K562 (cell line): ENCODE results near the gene POMP. TPM values are rescaled to one million over a fixed set of nuclear protein-coding genes. Genes with fewer than 3 reads are reported as not detected.

ENCODE experiments used
- CTCF ChIP-seq, 3 experiments: IDR thresholded peaks in 2 of 3; conservative IDR thresholded peaks in 1 of 3; 2 replicates each; pipeline ENCODE4 v1.5.1; 2011 to 2012; ENCODE audit warnings: low read length in 3 of 3, mild to moderate bottlenecking in 3 of 3, control low read depth in 2 of 3, improper control_type of control experiment in 1 of 3, inconsistent platforms in 1 of 3, low read depth in 1 of 3, mixed read lengths in 1 of 3, moderate library complexity in 1 of 3; ENCODE audit not compliant: insufficient read depth in 2 of 3
- DACH1 ChIP-seq: fragments of 450-650 bp; IDR thresholded peaks from 2 replicates; pipeline ENCODE4 v1.6.1; 2018; ENCODE audit not compliant: partially characterized antibody
- ELF2 ChIP-seq: fragments of 250-450 bp; sonication (Bioruptor Pico); IDR thresholded peaks from 2 replicates; pipeline ENCODE4 v1.5.0; 2021; ENCODE audit warnings: mild to moderate bottlenecking
- NRF1 ChIP-seq, 2 experiments: fragments of 450-650 bp; IDR thresholded peaks in 1 of 2; conservative IDR thresholded peaks in 1 of 2; 2 replicates each; pipeline ENCODE4 v1.6.1; 2014; ENCODE audit warnings: mild to moderate bottlenecking in 2 of 2
- RAD21 ChIP-seq, 2 experiments: fragments of 250-450 bp in 1 of 2; fragments of 450-650 bp in 1 of 2; sonication (Bioruptor Pico) in 1 of 2; formaldehyde crosslinking in 1 of 2; IDR thresholded peaks in 1 of 2; conservative IDR thresholded peaks in 1 of 2; 2 replicates each; pipeline versions ENCODE4 v1.4.0 to v1.8.0; 2020 to 2022; ENCODE audit warnings: mild to moderate bottlenecking in 2 of 2, moderate library complexity in 1 of 2
- SRF ChIP-seq, 2 experiments: fragments of 250-450, 450-650 bp in 1 of 2; sonication (Bioruptor Pico) in 1 of 2; sonication (generic) in 1 of 2; formaldehyde crosslinking; IDR thresholded peaks; 2 replicates each; pipeline versions ENCODE4 v1.5.0 to v1.5.1; 2020 to 2022; ENCODE audit warnings: mild to moderate bottlenecking in 1 of 2, missing genetic modification reagents in 1 of 2
- TARDBP ChIP-seq: fragments of 450-650 bp; IDR thresholded peaks from 2 replicates; pipeline ENCODE4 v1.6.1; 2016
- TSC22D4 ChIP-seq: fragments of 450-650 bp; IDR thresholded peaks from 2 replicates; pipeline ENCODE4 v1.6.1; 2016; ENCODE audit warnings: missing genetic modification characterization, missing biosample characterization, control low read depth
- ZFX ChIP-seq: sonication (generic); formaldehyde crosslinking; IDR thresholded peaks from 2 replicates; pipeline ENCODE4 v1.8.0; 2022; ENCODE audit warnings: mild to moderate bottlenecking, missing genetic modification reagents, moderate library complexity
- ZNF79 ChIP-seq: fragments of 250-450 bp; sonication (Bioruptor Pico); IDR thresholded peaks from 2 replicates; pipeline ENCODE4 v1.4.0; 2020; ENCODE audit warnings: low read depth, mild to moderate bottlenecking, moderate library complexity
- polyA plus RNA-seq, 8 experiments: library from polyadenylated mRNA; depleted of rRNA in 4 of 8; stranded (reverse) in 5 of 8; unstranded in 3 of 8; fragments of >200 nt; fragmentation: Nextera tagmentation in 2 of 8; fragmentation: Illumina TruSeq in 1 of 8; extraction: Ambion mirVana in 2 of 8; extraction: Trizol in 1 of 8; gene quantifications; 2 replicates each; pipeline versions ENCODE4 v1.2.1 to v1.2.3, GENCODE V29; 2011 to 2014; ENCODE audit warnings: inconsistent platforms in 1 of 8, missing spikeins in 1 of 8
- total RNA-seq, 7 experiments: library from RNA; depleted of rRNA in 6 of 7; stranded (reverse); fragments of >200 nt in 6 of 7; fragmentation: Illumina TruSeq in 2 of 7; extraction: Trizol in 2 of 7; gene quantifications; 2 replicates each; pipeline versions ENCODE4 v1.2.1 to v1.2.3, GENCODE V29; 2011 to 2021; ENCODE audit warnings: low replicate concordance in 1 of 7
- TF ChIP-seq, protein P1 (sequence below): fragments of 450-650 bp; IDR thresholded peaks from 2 replicates; pipeline ENCODE4 v1.6.1; 2016; ENCODE audit warnings: mild to moderate bottlenecking, moderate library complexity
- TF ChIP-seq, protein P2 (sequence below): sonication (generic); formaldehyde crosslinking; IDR thresholded peaks from 2 replicates; pipeline ENCODE4 v1.8.0; 2022; ENCODE audit warnings: mild to moderate bottlenecking, missing genetic modification reagents

POMP gene
- total and polyA plus RNA-seq, 9 of the 15 experiments (the other 6 are each of a cell fraction or from before 2014, with no cell fraction given) = 69.2 to 647 (median 118) TPM

DNA sequence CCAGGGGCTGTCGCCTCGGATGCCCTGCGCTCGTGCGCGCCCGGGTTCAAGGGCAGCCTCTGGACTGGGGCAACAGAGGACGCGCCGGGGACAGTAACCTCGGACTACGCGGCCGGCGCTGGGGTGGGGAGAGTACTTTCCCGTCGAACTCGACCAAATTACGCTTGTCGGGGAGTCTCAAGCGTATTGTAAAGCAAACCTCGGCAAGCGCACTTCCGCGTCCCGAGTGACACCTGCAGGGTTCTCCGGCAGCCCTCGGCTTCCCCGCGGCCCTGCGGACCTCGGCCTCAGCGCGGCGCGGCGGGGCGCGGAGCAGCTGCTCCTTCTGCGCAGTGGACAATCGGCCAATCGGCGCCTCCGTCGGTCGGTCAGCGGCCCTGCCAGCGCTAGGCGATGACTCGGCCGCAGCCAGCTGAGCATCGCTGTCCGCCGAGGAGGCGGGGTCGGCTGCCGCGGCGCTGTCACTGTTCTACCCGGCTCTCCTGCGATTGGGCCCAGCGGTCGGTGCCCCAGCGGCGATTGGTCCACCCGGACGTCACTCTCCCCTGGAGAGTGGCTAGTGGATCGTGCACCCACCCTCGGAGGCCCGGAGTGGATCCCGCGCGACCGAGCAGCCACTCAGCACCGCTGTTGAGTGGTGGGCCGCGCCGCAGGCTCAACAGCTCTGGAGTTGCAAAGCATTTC is 59.8 kb downstream of the POMP start, which contains the start of gene SLC46A3 (continued):
- TF ChIP-seq, protein P1, sequence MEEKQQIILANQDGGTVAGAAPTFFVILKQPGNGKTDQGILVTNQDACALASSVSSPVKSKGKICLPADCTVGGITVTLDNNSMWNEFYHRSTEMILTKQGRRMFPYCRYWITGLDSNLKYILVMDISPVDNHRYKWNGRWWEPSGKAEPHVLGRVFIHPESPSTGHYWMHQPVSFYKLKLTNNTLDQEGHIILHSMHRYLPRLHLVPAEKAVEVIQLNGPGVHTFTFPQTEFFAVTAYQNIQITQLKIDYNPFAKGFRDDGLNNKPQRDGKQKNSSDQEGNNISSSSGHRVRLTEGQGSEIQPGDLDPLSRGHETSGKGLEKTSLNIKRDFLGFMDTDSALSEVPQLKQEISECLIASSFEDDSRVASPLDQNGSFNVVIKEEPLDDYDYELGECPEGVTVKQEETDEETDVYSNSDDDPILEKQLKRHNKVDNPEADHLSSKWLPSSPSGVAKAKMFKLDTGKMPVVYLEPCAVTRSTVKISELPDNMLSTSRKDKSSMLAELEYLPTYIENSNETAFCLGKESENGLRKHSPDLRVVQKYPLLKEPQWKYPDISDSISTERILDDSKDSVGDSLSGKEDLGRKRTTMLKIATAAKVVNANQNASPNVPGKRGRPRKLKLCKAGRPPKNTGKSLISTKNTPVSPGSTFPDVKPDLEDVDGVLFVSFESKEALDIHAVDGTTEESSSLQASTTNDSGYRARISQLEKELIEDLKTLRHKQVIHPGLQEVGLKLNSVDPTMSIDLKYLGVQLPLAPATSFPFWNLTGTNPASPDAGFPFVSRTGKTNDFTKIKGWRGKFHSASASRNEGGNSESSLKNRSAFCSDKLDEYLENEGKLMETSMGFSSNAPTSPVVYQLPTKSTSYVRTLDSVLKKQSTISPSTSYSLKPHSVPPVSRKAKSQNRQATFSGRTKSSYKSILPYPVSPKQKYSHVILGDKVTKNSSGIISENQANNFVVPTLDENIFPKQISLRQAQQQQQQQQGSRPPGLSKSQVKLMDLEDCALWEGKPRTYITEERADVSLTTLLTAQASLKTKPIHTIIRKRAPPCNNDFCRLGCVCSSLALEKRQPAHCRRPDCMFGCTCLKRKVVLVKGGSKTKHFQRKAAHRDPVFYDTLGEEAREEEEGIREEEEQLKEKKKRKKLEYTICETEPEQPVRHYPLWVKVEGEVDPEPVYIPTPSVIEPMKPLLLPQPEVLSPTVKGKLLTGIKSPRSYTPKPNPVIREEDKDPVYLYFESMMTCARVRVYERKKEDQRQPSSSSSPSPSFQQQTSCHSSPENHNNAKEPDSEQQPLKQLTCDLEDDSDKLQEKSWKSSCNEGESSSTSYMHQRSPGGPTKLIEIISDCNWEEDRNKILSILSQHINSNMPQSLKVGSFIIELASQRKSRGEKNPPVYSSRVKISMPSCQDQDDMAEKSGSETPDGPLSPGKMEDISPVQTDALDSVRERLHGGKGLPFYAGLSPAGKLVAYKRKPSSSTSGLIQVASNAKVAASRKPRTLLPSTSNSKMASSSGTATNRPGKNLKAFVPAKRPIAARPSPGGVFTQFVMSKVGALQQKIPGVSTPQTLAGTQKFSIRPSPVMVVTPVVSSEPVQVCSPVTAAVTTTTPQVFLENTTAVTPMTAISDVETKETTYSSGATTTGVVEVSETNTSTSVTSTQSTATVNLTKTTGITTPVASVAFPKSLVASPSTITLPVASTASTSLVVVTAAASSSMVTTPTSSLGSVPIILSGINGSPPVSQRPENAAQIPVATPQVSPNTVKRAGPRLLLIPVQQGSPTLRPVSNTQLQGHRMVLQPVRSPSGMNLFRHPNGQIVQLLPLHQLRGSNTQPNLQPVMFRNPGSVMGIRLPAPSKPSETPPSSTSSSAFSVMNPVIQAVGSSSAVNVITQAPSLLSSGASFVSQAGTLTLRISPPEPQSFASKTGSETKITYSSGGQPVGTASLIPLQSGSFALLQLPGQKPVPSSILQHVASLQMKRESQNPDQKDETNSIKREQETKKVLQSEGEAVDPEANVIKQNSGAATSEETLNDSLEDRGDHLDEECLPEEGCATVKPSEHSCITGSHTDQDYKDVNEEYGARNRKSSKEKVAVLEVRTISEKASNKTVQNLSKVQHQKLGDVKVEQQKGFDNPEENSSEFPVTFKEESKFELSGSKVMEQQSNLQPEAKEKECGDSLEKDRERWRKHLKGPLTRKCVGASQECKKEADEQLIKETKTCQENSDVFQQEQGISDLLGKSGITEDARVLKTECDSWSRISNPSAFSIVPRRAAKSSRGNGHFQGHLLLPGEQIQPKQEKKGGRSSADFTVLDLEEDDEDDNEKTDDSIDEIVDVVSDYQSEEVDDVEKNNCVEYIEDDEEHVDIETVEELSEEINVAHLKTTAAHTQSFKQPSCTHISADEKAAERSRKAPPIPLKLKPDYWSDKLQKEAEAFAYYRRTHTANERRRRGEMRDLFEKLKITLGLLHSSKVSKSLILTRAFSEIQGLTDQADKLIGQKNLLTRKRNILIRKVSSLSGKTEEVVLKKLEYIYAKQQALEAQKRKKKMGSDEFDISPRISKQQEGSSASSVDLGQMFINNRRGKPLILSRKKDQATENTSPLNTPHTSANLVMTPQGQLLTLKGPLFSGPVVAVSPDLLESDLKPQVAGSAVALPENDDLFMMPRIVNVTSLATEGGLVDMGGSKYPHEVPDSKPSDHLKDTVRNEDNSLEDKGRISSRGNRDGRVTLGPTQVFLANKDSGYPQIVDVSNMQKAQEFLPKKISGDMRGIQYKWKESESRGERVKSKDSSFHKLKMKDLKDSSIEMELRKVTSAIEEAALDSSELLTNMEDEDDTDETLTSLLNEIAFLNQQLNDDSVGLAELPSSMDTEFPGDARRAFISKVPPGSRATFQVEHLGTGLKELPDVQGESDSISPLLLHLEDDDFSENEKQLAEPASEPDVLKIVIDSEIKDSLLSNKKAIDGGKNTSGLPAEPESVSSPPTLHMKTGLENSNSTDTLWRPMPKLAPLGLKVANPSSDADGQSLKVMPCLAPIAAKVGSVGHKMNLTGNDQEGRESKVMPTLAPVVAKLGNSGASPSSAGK = peak; percentile 79
- TF ChIP-seq TSC22D4 (tag) = no peak
- TF ChIP-seq RAD21 (CRISPR knock-in tag; conservative IDR thresholded peaks at IDR 0.05 in 1 of 2, IDR thresholded peaks at IDR 0.05 in 1 of 2) = peak in 1 of 2 experiments; percentile 28; a peak in 1 of 4 replicates
- no peak for TF ChIP-seq ELF2 (CRISPR knock-in tag)
- TF ChIP-seq TARDBP = no peak
- TF ChIP-seq, protein P2, sequence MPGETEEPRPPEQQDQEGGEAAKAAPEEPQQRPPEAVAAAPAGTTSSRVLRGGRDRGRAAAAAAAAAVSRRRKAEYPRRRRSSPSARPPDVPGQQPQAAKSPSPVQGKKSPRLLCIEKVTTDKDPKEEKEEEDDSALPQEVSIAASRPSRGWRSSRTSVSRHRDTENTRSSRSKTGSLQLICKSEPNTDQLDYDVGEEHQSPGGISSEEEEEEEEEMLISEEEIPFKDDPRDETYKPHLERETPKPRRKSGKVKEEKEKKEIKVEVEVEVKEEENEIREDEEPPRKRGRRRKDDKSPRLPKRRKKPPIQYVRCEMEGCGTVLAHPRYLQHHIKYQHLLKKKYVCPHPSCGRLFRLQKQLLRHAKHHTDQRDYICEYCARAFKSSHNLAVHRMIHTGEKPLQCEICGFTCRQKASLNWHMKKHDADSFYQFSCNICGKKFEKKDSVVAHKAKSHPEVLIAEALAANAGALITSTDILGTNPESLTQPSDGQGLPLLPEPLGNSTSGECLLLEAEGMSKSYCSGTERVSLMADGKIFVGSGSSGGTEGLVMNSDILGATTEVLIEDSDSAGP (CRISPR knock-in tag) = no peak
- peak in 2 of 3 experiments; percentile 4 to 58; a peak in 2 of 6 replicates for TF ChIP-seq CTCF (IDR thresholded peaks at IDR 0.05 in 2 of 3, conservative IDR thresholded peaks at IDR 0.05 in 1 of 3; ENCODE audit: insufficient read depth in 2 of 3, low read depth in 1 of 3, low read length in 3 of 3)
- no peak for TF ChIP-seq ZNF79 (CRISPR knock-in tag)
- peak; percentile 79 for TF ChIP-seq ZFX (CRISPR knock-in tag)
- 0 out of 4 replicates have a peak, but pooled peaks of 1 of the 2 experiments have one; percentile 35 for TF ChIP-seq SRF (CRISPR knock-in tag; IDR thresholded peaks at IDR 0.05)
- TF ChIP-seq DACH1 = peak; percentile 72
- TF ChIP-seq NRF1 (conservative IDR thresholded peaks at IDR 0.05 in 1 of 2, IDR thresholded peaks at IDR 0.05 in 1 of 2) = peak; percentile 85 to 88
